Subcutaneous adipose tissue (tissue), 4 donors: ENCODE measurements around the gene SMC3. TPM values are rescaled to one million over a fixed set of nuclear protein-coding genes. Genes with fewer than 3 reads are reported as not detected.

Source experiments
- total RNA-seq, 4 donors: library from RNA; depleted of rRNA; stranded (reverse); fragments of >200 nt; gene quantifications; one replicate each; pipeline ENCODE4 v1.1.0, GENCODE V29; 2016
- TF ChIP-seq, protein P1 (sequence below): fragments of 450-650 bp; IDR thresholded peaks from one replicate; pipeline ENCODE4 v1.5.1; 2016; ENCODE audit warnings: low read depth, mild to moderate bottlenecking, control low read depth, antibody characterized with exemption, moderate library complexity

Gene SMC3
- total RNA-seq, 4 donors from 2014 or later, result 28.0 to 39.1 (median 31.1) TPM

- TF ChIP-seq, protein P1, sequence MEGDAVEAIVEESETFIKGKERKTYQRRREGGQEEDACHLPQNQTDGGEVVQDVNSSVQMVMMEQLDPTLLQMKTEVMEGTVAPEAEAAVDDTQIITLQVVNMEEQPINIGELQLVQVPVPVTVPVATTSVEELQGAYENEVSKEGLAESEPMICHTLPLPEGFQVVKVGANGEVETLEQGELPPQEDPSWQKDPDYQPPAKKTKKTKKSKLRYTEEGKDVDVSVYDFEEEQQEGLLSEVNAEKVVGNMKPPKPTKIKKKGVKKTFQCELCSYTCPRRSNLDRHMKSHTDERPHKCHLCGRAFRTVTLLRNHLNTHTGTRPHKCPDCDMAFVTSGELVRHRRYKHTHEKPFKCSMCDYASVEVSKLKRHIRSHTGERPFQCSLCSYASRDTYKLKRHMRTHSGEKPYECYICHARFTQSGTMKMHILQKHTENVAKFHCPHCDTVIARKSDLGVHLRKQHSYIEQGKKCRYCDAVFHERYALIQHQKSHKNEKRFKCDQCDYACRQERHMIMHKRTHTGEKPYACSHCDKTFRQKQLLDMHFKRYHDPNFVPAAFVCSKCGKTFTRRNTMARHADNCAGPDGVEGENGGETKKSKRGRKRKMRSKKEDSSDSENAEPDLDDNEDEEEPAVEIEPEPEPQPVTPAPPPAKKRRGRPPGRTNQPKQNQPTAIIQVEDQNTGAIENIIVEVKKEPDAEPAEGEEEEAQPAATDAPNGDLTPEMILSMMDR, result no peak
These were observed 30.0 kb downstream of the SMC3 start for GRCh38 chr10:110597476-110597875.

DNA sequence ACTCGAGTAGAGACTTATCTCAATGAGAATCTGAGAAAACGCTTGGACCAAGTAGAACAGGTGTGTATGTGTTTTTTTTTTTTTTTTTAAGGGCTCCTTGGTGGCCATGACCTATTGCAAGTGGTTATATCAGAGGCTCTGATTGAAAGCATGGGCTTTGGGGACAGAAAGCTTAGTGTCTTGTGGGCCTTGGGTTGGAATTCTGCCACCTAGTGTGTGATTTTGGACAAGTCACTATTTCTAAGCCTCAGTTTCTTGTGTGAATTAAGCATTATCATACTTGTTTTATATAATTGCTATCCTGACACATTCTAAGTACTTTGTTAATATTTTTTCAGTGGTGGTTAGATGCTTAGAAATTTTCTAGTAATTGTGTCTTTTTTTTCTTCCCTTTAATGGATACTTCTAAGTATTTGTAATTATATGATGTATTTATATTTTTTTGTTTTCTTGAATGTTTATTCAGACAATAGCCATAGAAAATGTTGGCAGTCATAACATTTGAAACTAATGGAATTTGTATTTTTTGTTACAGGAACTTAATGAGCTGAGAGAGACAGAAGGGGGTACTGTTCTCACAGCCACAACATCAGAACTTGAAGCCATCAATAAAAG, 33.1 kb downstream of the SMC3 start:
- TF ChIP-seq, protein P1, result no peak

GRCh38 chr10:110601581-110601980, 34.1 kb downstream of the SMC3 start:
- TF ChIP-seq, protein P1, result no peak

GRCh38 chr10:110608087-110608486, 40.6 kb downstream of the SMC3 start:
- TF ChIP-seq, protein P1, result no peak

GRCh38 chr10:110609605-110610004, 42.1 kb downstream of the SMC3 start:
- TF ChIP-seq, protein P1, result no peak

- TF ChIP-seq, protein P1, result no peak
These were observed 42.8 kb downstream of the SMC3 start for GRCh38 chr10:110610308-110610774.

GRCh38 chr10:110612087-110612486, 44.6 kb downstream of the SMC3 start:
- TF ChIP-seq, protein P1, result no peak
